Measurements from ENCODE around the gene DPYSL5.

Gene DPYSL5

GRCh38 chr2:26969077-26969844 is 121.3 kb downstream of the DPYSL5 start:
- no peak for DNase-seq

- DNase-seq = peak; percentile 83
Measured at GRCh38 chr2:26970244-26970927, 122.5 kb downstream of the DPYSL5 start, which contains the start of gene MAPRE3. TSS of gene MAPRE3 (plus strand) at chr2:26970637. CDS start at chr2:27022219, 51,582 bp downstream.

DNA sequence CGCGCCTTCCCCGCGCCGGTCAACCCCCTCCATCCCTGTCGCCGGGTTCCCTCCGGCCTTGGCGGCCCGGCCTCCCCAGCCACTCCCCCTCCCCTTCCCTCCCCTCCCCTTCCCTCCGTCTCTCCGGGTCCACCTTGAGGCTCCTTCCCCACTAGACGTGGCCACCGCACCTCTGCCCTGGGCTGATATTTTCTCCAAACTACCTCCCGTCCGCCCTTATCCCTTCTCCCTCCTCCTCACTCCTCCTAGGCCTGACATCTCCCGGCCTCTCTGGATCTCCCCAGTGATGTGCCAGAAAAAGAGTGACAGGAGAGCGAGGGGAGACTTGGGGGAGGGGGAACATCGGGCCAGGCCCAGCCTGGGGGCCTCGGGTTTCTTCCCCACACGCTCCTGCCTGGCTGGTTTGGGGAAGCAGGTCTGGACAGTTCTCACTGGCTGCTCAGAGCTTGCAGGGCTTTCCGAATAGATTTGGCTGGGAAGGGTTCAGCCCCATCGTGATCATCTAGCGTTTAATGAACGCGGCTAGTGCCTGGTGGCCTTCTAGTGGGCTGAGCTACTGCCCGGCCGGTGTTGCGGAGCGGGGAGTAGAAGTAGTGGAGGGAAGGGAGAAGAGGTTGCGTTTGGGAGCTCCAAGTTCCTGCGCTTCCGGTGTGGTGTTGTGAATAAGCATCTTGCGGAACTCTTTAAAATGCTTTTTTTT is 123.1 kb downstream of the DPYSL5 start:
- DNase-seq = peak; percentile 11

DNA sequence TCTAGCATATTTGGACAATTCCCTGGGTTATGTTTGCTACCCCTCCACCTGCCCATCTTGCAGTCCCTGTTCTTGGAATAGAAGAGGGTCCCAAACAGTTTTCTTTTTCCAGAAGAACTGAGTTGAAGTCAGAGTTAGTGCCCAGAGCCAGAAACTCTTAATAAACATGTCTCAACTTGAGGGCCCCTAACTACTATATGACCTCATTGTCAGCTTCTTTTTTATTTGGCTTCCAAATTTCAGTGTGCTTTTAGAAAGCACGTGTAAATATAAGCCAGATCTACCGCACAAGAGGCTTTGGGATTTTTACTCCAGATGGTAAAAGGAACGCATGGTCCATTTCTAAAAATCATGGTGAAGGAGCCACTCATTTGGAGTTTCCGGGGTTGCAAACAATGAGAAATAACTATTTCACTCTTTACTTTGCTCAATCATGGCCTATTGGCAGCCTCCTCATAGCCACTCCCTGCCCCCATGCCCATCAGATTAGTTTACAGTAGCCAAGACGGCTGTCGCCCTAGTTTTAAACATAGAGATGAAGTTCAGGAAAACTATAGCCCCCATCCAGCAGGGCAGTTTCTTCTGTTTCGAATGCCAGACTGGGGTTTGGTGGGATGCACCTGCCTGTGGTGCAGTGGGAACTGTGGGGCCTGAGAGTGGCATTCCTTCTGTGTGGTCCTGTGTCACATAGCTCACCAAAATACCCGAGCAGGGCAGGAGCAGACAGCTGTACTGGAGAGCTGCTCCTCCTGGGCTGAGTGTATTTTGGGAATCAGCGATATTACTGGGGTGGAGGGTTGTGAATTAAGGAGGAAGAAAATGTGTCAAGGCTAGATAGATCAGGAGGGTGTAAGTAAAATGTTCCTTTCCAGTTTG is 124.2 kb downstream of the DPYSL5 start:
- no peak for DNase-seq

GRCh38 chr2:26974352-26974751 is 126.4 kb downstream of the DPYSL5 start:
- DNase-seq = no peak

- no peak for DNase-seq
Measured at GRCh38 chr2:26975102-26975501, 127.2 kb downstream of the DPYSL5 start.

DNA sequence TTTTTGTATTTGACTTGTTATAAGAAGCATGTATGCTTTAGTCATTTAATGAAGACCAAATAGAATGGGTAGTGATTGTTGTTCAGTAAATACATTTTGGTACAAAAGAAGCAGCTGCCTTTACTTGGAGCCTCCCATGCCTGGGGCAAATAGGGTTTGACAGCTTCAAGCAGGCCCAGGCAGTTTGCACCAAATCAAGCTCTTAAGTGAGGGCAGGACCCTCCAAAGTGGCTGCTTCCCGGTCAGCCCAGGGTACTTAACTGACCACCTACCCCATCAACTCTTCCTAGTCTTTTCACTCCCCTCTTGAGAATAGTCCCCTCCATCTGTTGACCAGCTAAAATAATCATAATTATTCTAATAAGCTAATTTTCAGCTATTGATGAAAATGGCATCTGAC is 127.7 kb downstream of the DPYSL5 start:
- no peak for DNase-seq

GRCh38 chr2:26976237-26976636 is 128.3 kb downstream of the DPYSL5 start:
- no peak for DNase-seq

DNA sequence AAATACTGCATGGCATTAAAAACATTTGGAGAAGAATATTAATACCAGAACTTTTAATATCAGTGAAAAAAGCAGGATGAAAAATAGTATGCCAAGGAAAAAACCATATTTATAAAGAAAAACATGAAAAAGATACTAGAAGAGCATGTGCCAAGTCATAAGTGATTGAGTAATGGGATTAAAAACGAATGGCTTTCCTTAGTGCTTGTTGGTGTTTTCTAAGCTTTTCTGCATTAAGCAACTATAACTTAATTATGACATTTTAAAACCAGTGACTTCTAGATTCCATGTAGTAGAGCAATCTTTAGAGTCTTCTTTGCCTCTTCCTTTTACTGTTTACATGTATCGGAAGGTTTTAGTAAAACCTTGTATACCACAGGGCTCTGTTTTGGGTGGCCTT is 129.1 kb downstream of the DPYSL5 start:
- no peak for DNase-seq

DNA sequence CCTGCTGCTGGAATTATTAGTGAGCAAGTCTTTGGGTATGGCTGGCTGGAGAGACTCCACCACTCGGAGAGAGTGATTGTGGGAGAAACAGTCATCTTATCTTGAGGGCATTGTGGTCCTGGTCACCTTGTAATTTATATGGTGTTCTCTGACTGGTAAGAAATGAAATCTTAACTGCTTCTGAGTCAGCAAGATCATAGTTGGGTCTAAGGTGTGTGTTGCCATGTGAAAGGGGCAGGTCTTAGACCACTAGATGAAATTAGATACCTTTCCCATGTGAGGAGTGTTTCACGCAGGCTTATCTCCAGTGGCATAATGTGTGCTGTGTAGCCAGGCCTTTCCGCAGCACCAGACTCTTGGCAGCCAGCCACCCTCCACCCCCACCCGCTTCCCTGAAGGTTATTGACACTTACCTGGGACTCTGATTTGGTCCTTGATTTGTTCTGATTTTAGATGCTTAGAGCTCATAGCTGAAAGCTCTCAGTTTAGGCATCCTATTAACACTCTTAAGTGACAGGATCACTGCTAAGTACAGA is 130.2 kb downstream of the DPYSL5 start:
- no peak for DNase-seq

DNA sequence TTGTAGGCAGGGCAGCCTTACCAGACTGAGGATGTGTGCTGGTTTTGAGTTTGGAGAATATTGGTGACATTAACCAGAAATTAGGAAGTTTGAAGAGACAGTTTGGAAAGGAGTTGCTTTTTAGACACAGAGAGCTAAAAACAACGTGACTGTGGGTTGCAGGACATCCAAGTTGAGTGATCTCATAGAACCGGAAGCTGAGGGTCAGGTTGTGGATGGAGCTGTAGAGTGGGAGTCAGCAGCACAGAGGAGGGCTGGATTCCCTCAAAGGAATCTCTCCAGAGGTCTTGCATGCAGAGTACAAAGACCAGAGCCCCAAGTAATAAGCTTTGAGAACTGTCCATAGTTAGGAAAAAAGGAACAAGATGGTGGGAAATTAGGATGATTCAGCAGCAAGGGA is 131.8 kb downstream of the DPYSL5 start:
- DNase-seq = no peak

DNA sequence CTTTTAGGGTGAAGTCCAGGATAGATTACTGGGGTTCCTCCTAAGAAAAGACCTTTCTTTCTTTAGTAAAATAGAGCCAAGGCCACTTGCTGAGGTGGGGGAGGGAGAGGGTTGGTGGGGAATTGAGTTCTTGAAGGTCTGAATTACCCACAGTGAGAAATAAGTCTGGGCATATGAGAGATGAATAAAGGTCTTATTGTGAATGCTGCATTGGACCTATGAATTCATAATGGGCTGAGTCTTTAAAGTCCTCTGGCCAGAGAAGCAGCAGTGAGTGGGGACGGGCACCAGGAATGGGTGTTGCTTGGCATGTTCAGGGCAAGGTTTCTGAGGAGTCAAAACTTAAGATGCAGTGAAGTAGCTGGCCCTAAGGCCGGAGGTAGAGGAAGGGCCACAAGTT is 133.0 kb downstream of the DPYSL5 start:
- no peak for DNase-seq

DNA sequence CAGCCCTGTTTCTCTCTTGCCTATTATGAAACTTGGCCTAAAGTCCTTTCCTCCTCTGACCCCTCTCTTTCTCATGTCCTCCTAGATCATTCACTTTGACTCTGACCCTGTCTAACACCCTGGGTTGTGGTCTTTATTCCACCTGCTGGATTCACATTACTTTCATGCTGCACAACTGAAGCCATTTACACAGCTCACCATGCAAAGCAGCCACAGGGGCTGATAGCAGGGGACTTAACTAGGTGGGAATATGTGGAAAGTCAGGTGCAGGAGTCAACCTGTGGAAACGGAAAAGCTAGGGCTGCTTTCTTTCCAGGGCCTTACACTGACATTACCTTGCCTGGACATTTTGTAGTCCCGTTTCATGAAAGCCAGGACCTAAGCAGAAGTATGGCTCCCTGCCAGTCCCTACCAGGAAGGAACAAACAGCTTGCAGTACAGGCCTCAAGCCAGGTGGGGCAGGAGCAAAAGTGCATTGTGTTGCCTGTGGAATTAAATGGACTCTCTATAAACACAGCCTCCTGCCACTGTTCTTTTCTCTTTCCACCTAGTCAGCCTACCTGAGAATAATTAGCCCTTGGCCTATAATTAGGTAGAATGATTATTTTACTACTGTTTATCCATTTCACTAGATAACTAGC is 134.3 kb downstream of the DPYSL5 start:
- peak; percentile 26 for DNase-seq

DNA sequence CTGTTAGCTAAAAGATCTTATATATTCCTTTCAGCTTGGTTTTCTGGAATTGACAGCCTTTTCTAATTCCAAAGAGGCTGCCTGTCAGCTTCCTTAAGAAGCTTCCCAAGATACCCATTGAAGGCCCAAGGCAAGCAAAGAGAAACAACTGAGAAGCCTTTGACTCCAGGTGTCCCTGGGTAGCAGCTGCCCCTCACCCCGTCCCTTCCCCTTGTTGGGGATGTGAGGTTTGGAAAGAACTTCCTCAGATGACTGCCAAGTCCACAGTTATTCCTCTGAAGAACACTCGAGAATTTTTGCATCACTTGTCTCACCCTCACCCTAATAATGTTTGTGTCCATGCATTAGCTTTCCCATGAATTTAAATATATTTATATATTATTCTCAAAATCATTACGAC is 135.8 kb downstream of the DPYSL5 start:
- no peak for DNase-seq

DNA sequence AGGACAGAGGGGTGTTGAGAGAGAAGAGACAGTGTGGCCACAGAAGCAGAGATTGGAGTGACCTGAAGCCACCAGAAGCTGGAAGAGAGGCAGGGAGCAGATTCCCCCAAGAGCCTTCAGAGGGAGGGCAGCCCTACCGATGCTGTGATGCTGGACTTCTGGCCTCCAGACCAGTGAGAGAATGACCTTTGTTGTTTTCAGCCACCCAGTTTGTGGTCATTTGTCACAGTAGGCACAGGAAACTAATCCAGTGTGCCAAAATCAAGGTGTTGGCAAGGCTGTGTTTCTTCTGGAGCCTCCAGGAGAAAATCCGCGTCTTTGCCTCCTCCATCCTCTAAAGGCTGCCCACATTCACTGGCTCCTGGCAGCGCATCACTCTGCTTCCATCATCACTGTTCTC is 137.9 kb downstream of the DPYSL5 start:
- no peak for DNase-seq

DNA sequence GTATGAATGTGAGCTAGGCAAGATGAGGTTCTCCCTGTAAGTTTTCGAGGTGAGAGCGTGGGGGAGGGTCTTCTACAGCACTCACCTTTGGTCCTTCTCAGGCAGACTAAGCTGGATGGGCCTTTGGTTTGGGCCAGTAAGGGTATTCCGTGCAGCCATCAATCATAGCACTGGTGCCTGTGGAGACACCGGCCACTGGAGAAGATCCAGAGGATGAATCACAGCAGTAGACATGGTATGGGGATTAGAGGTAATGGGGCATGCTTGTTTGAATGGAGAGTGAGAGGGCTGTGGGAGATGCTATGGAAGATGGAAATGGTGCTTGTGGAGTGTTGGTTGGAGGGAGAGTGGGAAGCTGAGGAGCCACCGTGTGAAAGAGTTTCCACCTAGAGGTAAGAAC is 138.6 kb downstream of the DPYSL5 start:
- no peak for DNase-seq

GRCh38 chr2:26988058-26988860 is 140.3 kb downstream of the DPYSL5 start:
- no peak for DNase-seq

DNA sequence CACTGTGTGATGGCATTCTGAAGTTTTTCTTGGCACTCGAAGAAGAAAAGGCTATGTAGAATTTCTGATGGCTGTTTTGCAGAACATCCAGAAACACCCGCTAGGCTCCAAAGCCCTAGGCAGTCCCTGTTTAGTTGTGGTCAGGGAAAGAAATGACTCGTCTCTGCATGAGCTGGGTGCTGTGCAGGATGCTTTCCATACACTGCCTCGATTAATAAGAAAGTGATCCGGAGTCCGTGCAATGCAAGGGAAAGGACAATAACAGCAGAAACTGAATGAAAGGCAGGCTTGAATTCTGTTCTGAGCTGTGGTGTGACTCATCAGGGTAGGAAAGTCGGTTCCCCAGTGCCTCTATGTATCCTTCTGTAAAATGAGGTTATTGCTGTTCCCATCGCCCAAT is 141.2 kb downstream of the DPYSL5 start:
- DNase-seq = no peak

GRCh38 chr2:26991717-26992116 is 143.8 kb downstream of the DPYSL5 start:
- no peak for DNase-seq

GRCh38 chr2:26993768-26994167 is 145.8 kb downstream of the DPYSL5 start:
- DNase-seq = no peak

- DNase-seq = no peak
Measured at GRCh38 chr2:26994983-26995382, 147.1 kb downstream of the DPYSL5 start.
